HepG2 (cell line): Measurements from ENCODE around the gene PLXND1. TPM values are rescaled to one million over a fixed set of nuclear protein-coding genes. Genes with fewer than 3 reads are reported as not detected.

Source experiments
- AKAP8 ChIP-seq: sonication (generic); formaldehyde crosslinking; IDR thresholded peaks from 2 replicates; pipeline ENCODE4 v1.5.1; 2020; ENCODE audit warnings: mild to moderate bottlenecking, missing genetic modification reagents
- GLMP ChIP-seq: sonication (generic); formaldehyde crosslinking; IDR thresholded peaks from 2 replicates; pipeline ENCODE4 v1.9.0; 2021; ENCODE audit warnings: missing genetic modification reagents, mild to moderate bottlenecking, borderline replicate concordance
- HNRNPLL ChIP-seq: fragments of 200-400 bp; formaldehyde crosslinking; IDR thresholded peaks from 2 replicates; pipeline ENCODE4 v1.6.1; 2017; ENCODE audit warnings: mild to moderate bottlenecking, low read depth, low read length; ENCODE audit not compliant: poor library complexity, severe bottlenecking
- MED1 ChIP-seq: sonication (generic); formaldehyde crosslinking; IDR thresholded peaks from 2 replicates; pipeline ENCODE4 v1.4.0; 2020; ENCODE audit warnings: missing genetic modification reagents
- NFE2L2 ChIP-seq: fragments of 150-350 bp; IDR thresholded peaks from 2 replicates; pipeline ENCODE4 v1.6.1; 2014; ENCODE audit warnings: low read length
- PAX8 ChIP-seq: sonication (generic); formaldehyde crosslinking; IDR thresholded peaks from 2 replicates; pipeline ENCODE4 v1.8.0; 2022; ENCODE audit warnings: mild to moderate bottlenecking, missing genetic modification reagents, borderline replicate concordance
- POLR2A ChIP-seq, 2 experiments: IDR thresholded peaks; 2 replicates each; pipeline ENCODE4 v1.6.1; 2011; ENCODE audit warnings: low read depth in 2 of 2, low read length in 2 of 2, mild to moderate bottlenecking in 1 of 2, moderate library complexity in 1 of 2; ENCODE audit not compliant: insufficient read depth in 1 of 2
- RARG ChIP-seq: sonication (generic); formaldehyde crosslinking; IDR thresholded peaks from 2 replicates; pipeline ENCODE4 v1.4.0; 2020; ENCODE audit warnings: low read depth, mild to moderate bottlenecking, missing genetic modification reagents
- RELA ChIP-seq: sonication (generic); formaldehyde crosslinking; IDR thresholded peaks from 2 replicates; pipeline ENCODE4 v1.4.0; 2020; ENCODE audit warnings: missing genetic modification reagents
- RERE ChIP-seq: IDR thresholded peaks from 2 replicates; pipeline ENCODE4 v1.6.1; 2016; ENCODE audit warnings: low read depth, missing genetic modification reagents, missing compliant biosample characterization
- SRF ChIP-seq: IDR thresholded peaks from 2 replicates; pipeline ENCODE4 v1.6.1; 2011; ENCODE audit warnings: mild to moderate bottlenecking, low read depth, low read length, moderate library complexity
- TAF15 ChIP-seq: fragments of 200-400 bp; formaldehyde crosslinking; IDR thresholded peaks from one replicate; pipeline ENCODE4 v1.6.1; 2018; ENCODE audit warnings: mild to moderate bottlenecking, low read depth, low read length; ENCODE audit not compliant: poor library complexity, severe bottlenecking
- ZNF639 ChIP-seq: conservative IDR thresholded peaks from 2 replicates; pipeline ENCODE4 v1.6.1; 2018; ENCODE audit warnings: missing genetic modification reagents
- ZNF816 ChIP-seq: sonication (generic); formaldehyde crosslinking; IDR thresholded peaks from 2 replicates; pipeline ENCODE4 v1.8.0; 2022; ENCODE audit warnings: missing genetic modification reagents, mild to moderate bottlenecking, borderline replicate concordance
- polyA plus RNA-seq, 8 experiments: library from polyadenylated mRNA; depleted of rRNA in 3 of 8; stranded (reverse) in 7 of 8; unstranded in 1 of 8; fragments of >200 nt; fragmentation: Illumina TruSeq in 4 of 8; extraction: Trizol in 4 of 8; gene quantifications; 2 replicates each; pipeline versions ENCODE4 v1.2.1 to v1.2.3, GENCODE V29; 2011 to 2016; ENCODE audit warnings: low read depth in 4 of 8, missing spikeins in 1 of 8, mixed read lengths in 1 of 8; ENCODE audit not compliant: insufficient read depth in 1 of 8
- total RNA-seq, 5 experiments: library from RNA; depleted of rRNA; stranded (reverse); fragments of >200 nt; fragmentation: Illumina TruSeq; extraction: Trizol; gene quantifications; 2 replicates each; pipeline ENCODE4 v1.2.3, GENCODE V29; 2016; ENCODE audit warnings: low read depth in 1 of 5
- TF ChIP-seq, protein P1 (sequence below): IDR thresholded peaks from 2 replicates; pipeline ENCODE4 v1.6.1; 2016; ENCODE audit warnings: low read depth, borderline replicate concordance
- TF ChIP-seq, protein P2 (sequence below): sonication (generic); formaldehyde crosslinking; IDR thresholded peaks from 2 replicates; pipeline ENCODE4 v1.4.0; 2020; ENCODE audit warnings: missing genetic modification reagents

PLXND1 gene
- total and polyA plus RNA-seq, 2 of the 13 experiments (the other 11 are each of a cell fraction or from before 2014, with no cell fraction given): 15.9 to 42.0 TPM

DNA sequence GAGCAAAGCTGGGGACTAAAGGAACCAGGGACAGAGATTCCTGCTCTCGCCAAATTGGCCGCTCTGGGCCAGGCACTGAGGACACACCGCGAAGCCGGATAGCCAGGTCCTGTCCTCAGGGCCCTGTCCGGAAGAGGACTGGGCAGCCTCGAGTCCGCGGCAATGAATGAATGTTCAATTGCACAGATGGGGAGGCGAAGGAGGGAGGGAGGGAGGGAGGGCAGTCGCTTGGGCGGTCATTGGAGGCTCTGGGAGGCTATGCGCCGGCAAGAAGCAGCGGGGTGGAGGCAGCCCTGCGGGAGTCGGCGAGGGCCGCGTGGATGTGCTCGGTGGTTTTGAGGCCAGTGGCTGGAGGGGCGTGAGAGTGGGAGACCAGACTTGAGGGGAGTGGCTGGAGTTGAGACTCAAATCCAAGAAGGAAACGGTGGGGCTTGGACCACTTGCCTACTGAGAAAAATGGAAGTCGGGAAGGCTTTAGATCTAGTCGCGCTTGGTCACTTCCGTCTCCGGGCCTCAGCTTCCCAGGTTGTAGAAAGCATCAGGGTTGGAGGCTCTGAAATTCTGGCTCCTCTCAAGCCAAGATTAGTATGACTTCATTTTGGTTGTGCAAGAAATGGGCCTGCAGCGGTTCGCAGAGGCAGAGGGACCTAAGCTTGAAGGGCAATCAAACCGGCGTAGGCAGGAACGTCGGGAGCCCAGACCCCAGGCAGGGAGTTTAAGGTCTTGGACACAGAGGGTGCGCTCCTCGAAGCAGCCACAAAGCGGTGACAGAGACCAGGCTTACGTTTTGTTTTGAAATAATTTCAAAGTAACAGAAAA, 21.1 kb upstream of the PLXND1 start (continued):
- no peak for TF ChIP-seq RERE (CRISPR knock-in tag)
- TF ChIP-seq RARG (CRISPR knock-in tag): no peak
- TF ChIP-seq MED1: no peak
- TF ChIP-seq, protein P1, sequence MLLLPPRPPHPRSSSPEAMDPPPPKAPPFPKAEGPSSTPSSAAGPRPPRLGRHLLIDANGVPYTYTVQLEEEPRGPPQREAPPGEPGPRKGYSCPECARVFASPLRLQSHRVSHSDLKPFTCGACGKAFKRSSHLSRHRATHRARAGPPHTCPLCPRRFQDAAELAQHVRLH (CRISPR knock-in tag): no peak
- TF ChIP-seq NFE2L2: no peak
- TF ChIP-seq AKAP8 (CRISPR knock-in tag): 0 out of 2 replicates have a peak, but pooled peaks have one; percentile 65
- TF ChIP-seq HNRNPLL: no peak
- no peak for TF ChIP-seq ZNF816
- TF ChIP-seq TAF15: peak; percentile 8
- TF ChIP-seq, protein P2, sequence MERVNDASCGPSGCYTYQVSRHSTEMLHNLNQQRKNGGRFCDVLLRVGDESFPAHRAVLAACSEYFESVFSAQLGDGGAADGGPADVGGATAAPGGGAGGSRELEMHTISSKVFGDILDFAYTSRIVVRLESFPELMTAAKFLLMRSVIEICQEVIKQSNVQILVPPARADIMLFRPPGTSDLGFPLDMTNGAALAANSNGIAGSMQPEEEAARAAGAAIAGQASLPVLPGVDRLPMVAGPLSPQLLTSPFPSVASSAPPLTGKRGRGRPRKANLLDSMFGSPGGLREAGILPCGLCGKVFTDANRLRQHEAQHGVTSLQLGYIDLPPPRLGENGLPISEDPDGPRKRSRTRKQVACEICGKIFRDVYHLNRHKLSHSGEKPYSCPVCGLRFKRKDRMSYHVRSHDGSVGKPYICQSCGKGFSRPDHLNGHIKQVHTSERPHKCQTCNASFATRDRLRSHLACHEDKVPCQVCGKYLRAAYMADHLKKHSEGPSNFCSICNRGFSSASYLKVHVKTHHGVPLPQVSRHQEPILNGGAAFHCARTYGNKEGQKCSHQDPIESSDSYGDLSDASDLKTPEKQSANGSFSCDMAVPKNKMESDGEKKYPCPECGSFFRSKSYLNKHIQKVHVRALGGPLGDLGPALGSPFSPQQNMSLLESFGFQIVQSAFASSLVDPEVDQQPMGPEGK (CRISPR knock-in tag): no peak; the same call in 1 of the 2 replicates
- TF ChIP-seq POLR2A (IDR thresholded peaks at IDR 0.05; ENCODE audit: insufficient read depth in 1 of 2, low read depth in 2 of 2, low read length in 2 of 2): peak in 1 of 2 experiments; percentile 61; a peak in 2 of 4 replicates
- no peak for TF ChIP-seq SRF
- TF ChIP-seq GLMP (CRISPR knock-in tag): no peak
- TF ChIP-seq ZNF639: no peak
- no peak for TF ChIP-seq RELA
- no peak for TF ChIP-seq PAX8
